ENCODE data around the gene TNFSF12.

Gene TNFSF12

DNA sequence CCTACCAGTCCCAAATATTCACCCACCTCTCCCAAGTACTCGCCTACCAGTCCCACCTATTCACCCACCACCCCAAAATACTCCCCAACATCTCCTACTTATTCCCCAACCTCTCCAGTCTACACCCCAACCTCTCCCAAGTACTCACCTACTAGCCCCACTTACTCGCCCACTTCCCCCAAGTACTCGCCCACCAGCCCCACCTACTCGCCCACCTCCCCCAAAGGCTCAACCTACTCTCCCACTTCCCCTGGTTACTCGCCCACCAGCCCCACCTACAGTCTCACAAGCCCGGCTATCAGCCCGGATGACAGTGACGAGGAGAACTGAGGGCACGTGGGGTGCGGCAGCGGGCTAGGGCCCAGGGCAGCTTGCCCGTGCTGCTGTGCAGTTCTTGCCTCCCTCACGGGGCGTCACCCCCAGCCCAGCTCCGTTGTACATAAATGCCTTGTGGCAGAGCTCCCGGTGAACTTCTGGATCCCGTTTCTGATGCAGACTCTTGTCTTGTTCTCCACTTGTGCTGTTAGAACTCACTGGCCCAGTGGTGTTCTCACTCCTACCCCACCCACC, 34.9 kb upstream of the TNFSF12 start:
- H3K4me3 ChIP-seq (ENCODE audit: low read depth, low read length): no peak overlapping the region
- no peak for DNase-seq (ENCODE audit: low read depth)
- TF ChIP-seq, protein P1, sequence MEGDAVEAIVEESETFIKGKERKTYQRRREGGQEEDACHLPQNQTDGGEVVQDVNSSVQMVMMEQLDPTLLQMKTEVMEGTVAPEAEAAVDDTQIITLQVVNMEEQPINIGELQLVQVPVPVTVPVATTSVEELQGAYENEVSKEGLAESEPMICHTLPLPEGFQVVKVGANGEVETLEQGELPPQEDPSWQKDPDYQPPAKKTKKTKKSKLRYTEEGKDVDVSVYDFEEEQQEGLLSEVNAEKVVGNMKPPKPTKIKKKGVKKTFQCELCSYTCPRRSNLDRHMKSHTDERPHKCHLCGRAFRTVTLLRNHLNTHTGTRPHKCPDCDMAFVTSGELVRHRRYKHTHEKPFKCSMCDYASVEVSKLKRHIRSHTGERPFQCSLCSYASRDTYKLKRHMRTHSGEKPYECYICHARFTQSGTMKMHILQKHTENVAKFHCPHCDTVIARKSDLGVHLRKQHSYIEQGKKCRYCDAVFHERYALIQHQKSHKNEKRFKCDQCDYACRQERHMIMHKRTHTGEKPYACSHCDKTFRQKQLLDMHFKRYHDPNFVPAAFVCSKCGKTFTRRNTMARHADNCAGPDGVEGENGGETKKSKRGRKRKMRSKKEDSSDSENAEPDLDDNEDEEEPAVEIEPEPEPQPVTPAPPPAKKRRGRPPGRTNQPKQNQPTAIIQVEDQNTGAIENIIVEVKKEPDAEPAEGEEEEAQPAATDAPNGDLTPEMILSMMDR (IDR thresholded peaks at IDR 0.05; ENCODE audit: low read depth, low read length): no peak
- TF ChIP-seq, protein P2, sequence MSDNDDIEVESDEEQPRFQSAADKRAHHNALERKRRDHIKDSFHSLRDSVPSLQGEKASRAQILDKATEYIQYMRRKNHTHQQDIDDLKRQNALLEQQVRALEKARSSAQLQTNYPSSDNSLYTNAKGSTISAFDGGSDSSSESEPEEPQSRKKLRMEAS (IDR thresholded peaks at IDR 0.05; ENCODE audit: low read depth, low read length): no peak
- TF ChIP-seq POLR2A (IDR thresholded peaks at IDR 0.05; ENCODE audit: extremely low read depth, insufficient read length) (no peak), MYC (IDR thresholded peaks at IDR 0.05; ENCODE audit: low read depth, low read length) (no peak)

DNA sequence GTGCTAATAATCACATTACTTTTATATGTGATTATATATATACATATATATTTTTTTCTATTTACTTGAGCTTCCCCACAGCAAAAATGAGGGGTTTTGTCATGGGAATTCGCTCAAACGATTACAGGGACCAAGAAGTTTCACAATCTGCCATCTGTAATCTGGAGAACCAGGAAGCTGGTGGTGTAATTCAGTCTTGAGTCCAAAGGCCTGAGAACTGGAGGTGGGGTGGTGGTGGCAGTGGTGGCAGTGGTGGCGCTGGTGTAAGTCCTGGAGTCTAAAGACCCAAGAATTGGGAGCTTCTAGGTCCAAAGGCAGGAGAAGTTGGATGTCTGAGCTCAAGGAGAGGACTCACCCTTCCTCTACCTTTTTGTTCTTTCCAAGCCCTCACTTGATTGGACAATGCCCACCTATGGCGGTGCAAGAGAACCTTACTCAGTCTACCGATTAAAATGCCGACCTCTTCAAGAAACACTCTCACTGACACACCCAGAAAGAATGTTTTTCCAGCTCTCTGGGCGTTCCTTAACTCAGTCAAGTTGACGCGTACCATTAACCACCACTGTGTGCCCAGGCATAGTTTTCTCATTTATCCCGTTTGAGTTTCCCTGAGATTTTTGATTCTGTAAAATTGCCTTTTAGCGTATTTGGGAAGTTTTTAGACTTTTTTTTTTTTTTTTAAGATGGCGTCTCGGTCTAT, 32.8 kb upstream of the TNFSF12 start:
- H3K4me3 ChIP-seq (ENCODE audit: low read depth, low read length): no peak overlapping the region
- DNase-seq (ENCODE audit: low read depth): peak; percentile 16
- TF ChIP-seq MYC (IDR thresholded peaks at IDR 0.05; ENCODE audit: low read depth, low read length) (no peak), POLR2A (IDR thresholded peaks at IDR 0.05; ENCODE audit: extremely low read depth, insufficient read length) (no peak)
- TF ChIP-seq, protein P1 (IDR thresholded peaks at IDR 0.05; ENCODE audit: low read depth, low read length): no peak
- TF ChIP-seq, protein P2 (IDR thresholded peaks at IDR 0.05; ENCODE audit: low read depth, low read length): no peak

DNA sequence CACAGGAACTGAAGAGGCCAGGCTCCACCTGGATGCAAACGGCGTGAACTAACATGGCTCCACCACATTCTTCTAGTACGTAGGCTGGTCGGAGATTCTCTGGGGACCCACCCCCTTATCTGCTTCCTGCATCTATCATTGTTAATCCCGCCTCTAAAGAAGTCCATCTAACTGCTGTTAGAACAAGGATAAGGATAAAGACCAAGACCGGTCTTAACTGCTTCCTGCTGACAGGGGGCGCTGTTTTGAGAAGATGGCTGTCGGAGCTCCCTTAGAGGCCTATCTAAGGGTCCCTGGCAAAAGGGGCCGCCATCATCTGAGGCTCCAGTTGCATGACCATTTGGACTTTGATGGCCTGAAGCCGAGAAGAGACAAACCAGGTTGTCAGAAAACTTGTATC, 25.8 kb upstream of the TNFSF12 start:
- TF ChIP-seq, protein P1 (IDR thresholded peaks at IDR 0.05; ENCODE audit: low read depth, low read length): peak; percentile 27
- TF ChIP-seq MYC (IDR thresholded peaks at IDR 0.05; ENCODE audit: low read depth, low read length): no peak
- H3K4me3 ChIP-seq (ENCODE audit: low read depth, low read length): no peak overlapping the region
- peak; percentile 39 for DNase-seq (ENCODE audit: low read depth)

DNA sequence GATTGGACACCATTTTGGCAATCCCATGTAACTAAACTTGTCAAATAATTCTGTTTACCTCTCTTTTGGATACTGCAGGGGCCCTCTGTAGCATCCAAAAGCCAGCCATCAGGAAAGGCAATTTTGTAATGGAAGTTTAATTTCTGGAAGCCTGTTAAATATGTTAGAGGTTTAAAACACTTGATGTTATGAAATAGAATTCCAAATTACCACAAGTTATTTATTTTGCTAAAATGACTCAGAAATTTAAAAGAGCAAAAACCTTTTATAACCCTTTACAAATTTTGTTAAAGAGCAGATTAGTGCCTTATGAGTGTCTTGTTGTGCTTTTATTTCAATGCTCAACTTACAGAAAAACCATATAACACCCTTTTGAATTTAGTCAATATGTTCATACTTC, 20.0 kb upstream of the TNFSF12 start:
- no peak for DNase-seq (ENCODE audit: low read depth)
- H3K4me3 ChIP-seq (ENCODE audit: low read depth, low read length): no peak overlapping the region
- TF ChIP-seq, protein P1 (IDR thresholded peaks at IDR 0.05; ENCODE audit: low read depth, low read length): no peak
- TF ChIP-seq, protein P2 (IDR thresholded peaks at IDR 0.05; ENCODE audit: low read depth, low read length): no peak
- TF ChIP-seq POLR2A (IDR thresholded peaks at IDR 0.05; ENCODE audit: extremely low read depth, insufficient read length) (no peak), MYC (IDR thresholded peaks at IDR 0.05; ENCODE audit: low read depth, low read length) (no peak)

DNA sequence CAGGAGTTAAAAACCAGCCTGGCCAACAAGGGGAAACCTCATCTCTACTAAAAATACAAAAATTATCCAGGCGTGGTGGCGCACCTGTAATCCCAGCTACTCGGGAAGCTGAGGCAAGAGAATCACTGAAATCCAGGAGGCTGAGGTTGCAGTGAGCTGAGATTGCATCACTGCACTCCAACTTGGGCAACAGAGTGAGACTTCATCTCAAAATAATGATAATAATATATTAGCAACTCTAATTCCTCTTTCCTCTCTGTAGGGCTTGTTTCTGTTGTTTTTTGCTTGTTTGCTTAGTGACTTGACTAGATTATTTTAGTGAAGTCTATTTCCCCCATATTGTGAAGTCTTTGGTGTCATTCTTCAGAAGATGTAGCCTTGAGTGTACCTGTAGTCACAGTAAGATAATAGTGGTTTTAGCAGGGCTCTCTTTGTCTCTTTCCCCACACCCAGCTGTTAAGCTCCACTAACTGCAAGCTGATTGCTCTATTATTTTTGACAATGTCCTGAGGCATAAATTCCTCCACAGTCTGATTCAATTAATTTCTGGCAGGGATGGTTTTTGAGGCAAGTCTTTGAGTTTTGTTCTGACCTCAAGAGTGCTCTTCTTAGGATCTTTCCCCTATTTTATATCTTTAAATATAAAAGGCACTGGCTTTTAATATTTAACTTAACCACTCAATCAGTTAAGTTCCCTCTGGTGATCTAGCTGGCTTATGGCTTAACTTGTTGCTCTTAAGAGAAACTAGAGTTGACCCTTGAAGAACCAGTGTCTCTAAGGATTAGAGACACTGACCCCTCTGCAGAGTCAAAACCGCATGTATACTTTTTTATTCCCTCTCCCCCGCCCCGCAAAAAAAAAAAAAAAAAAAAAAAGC, 18.6 kb upstream of the TNFSF12 start:
- no peak for DNase-seq (ENCODE audit: low read depth)
- TF ChIP-seq, protein P1 (IDR thresholded peaks at IDR 0.05; ENCODE audit: low read depth, low read length): no peak
- TF ChIP-seq MYC (IDR thresholded peaks at IDR 0.05; ENCODE audit: low read depth, low read length) (no peak), POLR2A (IDR thresholded peaks at IDR 0.05; ENCODE audit: extremely low read depth, insufficient read length) (no peak)
- TF ChIP-seq, protein P2 (IDR thresholded peaks at IDR 0.05; ENCODE audit: low read depth, low read length): no peak
- H3K4me3 ChIP-seq (ENCODE audit: low read depth, low read length): no peak overlapping the region

Measured in NB4 (cell line).